K562 (cell line): ENCODE data around the gene KRTAP4-16. TPM values are rescaled to one million over a fixed set of nuclear protein-coding genes. Genes with fewer than 3 reads are reported as not detected.
"Not testable (repeated sequence)": the region's sequence is repeated elsewhere in the genome, so short reads cannot be mapped to it uniquely, and the experiment has no call there.

ENCODE experiments used
- ATAC-seq: fragments of 200-7000 bp; cut with Tn5 transposase; 3 replicates; pipeline ENCODE4 v1.9.1; 2020; ENCODE audit warnings: moderate library complexity
- BruUV-seq: library from RNA; stranded (reverse); fragments of 400-500 nt; replicated peaks from 2 replicates; lab custom pipeline; 2021; lab: Mats Ljungman, UMichigan
- CTCF ChIA-PET: fragments of 300-600 bp; formaldehyde crosslinking; extraction: SDS; loops from one replicate; lab custom pipeline; 2021; ENCODE audit warnings: low intra/inter-chr PET ratio; lab: Yijun Ruan, JAX
- POLR2A ChIA-PET: fragments of 300-600, 350-650 bp; sonication (Branson Sonifier 250); formaldehyde crosslinking; extraction: SDS; loops from one replicate; lab custom pipeline; 2021; ENCODE audit warnings: antibody characterized with exemption, inconsistent platforms; lab: Yijun Ruan, JAX
- DNase-seq, 4 experiments: peaks; one replicate each; pipeline versions ENCODE4 v3.0.0 to v3.0.0-alpha.2; 2011 to 2018; ENCODE audit warnings: low spot score in 3 of 4, mixed read lengths in 3 of 4; ENCODE audit errors: extremely low read depth in 1 of 4
- FAIRE-seq: peaks from 2 replicates; lab custom pipeline; 2011; peaks lifted over from hg19 to GRCh38; lab: Jason Lieb, UNC
- H2AFZ ChIP-seq: 2 replicates; pipeline ENCODE4 v1.6.0; 2011; ENCODE audit warnings: low read depth, low read length, control low read depth, inconsistent platforms
- H3K27ac ChIP-seq: fragments of 200-600 bp; 3 replicates; pipeline ENCODE4 v1.8.0; 2011; ENCODE audit warnings: low read depth, mild to moderate bottlenecking, control low read depth, inconsistent platforms, low read length, moderate library complexity, mixed read lengths; ENCODE audit errors: extremely low read depth
- H3K27me3 ChIP-seq, 2 experiments: fragments of 300-600 bp in 1 of 2; 2 replicates in 1 of 2; 3 replicates in 1 of 2; pipeline versions ENCODE4 v1.6.0 to v1.8.0; 2011; ENCODE audit warnings: inconsistent platforms in 2 of 2, low read length in 2 of 2, mild to moderate bottlenecking in 1 of 2, mixed read lengths in 1 of 2, moderate library complexity in 1 of 2; ENCODE audit not compliant: control insufficient read depth in 2 of 2, insufficient read depth in 2 of 2
- H3K36me3 ChIP-seq: fragments of 300-600 bp; 3 replicates; pipeline ENCODE4 v1.8.0; 2011; ENCODE audit warnings: mild to moderate bottlenecking, low read length, inconsistent platforms; ENCODE audit not compliant: control insufficient read depth, insufficient read depth
- H3K4me1 ChIP-seq, 2 experiments: fragments of 200-600 bp in 1 of 2; replicated peaks in 1 of 2; 2 replicates in 1 of 2; 3 replicates in 1 of 2; pipeline versions ENCODE4 v1.5.1 to v1.8.0; 2011; ENCODE audit warnings: inconsistent platforms in 2 of 2, low read length in 2 of 2, mild to moderate bottlenecking in 1 of 2, mixed read lengths in 1 of 2, moderate library complexity in 1 of 2; ENCODE audit not compliant: control insufficient read depth in 2 of 2, insufficient read depth in 2 of 2
- H3K4me2 ChIP-seq: 2 replicates; pipeline ENCODE4 v1.6.1; 2011; ENCODE audit warnings: low read length, control low read depth, inconsistent platforms, mixed read lengths; ENCODE audit not compliant: insufficient read depth
- H3K4me3 ChIP-seq: fragments of 200-600 bp; sonication (generic), shearing (Covaris generic); 2 replicates; pipeline ENCODE4 v1.5.1; 2016; ENCODE audit warnings: control low read depth, inconsistent platforms
- H3K79me2 ChIP-seq: fragments of 200-600 bp; 3 replicates; pipeline ENCODE4 v1.8.0; 2011; ENCODE audit warnings: low read length, inconsistent platforms; ENCODE audit not compliant: control insufficient read depth, insufficient read depth
- H3K9ac ChIP-seq, 2 experiments: 2 replicates each; pipeline versions ENCODE4 v1.6.0 to v1.6.1; 2011; ENCODE audit warnings: low read depth in 2 of 2, low read length in 2 of 2, control low read depth in 1 of 2, inconsistent platforms in 1 of 2, mild to moderate bottlenecking in 1 of 2, mixed read lengths in 1 of 2; ENCODE audit not compliant: insufficient read depth in 1 of 2
- H3K9me1 ChIP-seq: one replicate; pipeline ENCODE4 v1.6.0; 2011; ENCODE audit warnings: inconsistent platforms, mild to moderate bottlenecking, low read length, moderate library complexity; ENCODE audit not compliant: control insufficient read depth, insufficient read depth
- H3K9me3 ChIP-seq: replicated peaks from 2 replicates; pipeline ENCODE4 v1.5.1; 2011; ENCODE audit warnings: low read depth, low read length, inconsistent platforms; ENCODE audit not compliant: control insufficient read depth, insufficient read depth
- H4K20me1 ChIP-seq: replicated peaks from 2 replicates; pipeline ENCODE4 v1.6.1; 2011; ENCODE audit warnings: low read length, inconsistent platforms, mixed read lengths; ENCODE audit not compliant: control insufficient read depth, insufficient read depth
- KAT2B ChIP-seq: IDR thresholded peaks from one replicate; pipeline ENCODE4 v1.6.1; 2012; ENCODE audit warnings: low read depth, mild to moderate bottlenecking, control low read depth, inconsistent platforms, low read length, moderate library complexity
- ZSCAN32 ChIP-seq: fragments of 450-650 bp; formaldehyde crosslinking; IDR thresholded peaks from 2 replicates; pipeline ENCODE4 v1.4.0; 2020; ENCODE audit warnings: mild to moderate bottlenecking, moderate library complexity
- WGBS: fragments of 100-300 bp; shearing (Covaris generic); methylation state at CpG from one replicate; pipeline ENCODE4 v1.1.6; 2016; ENCODE audit warnings: low coverage, mixed read lengths; ENCODE audit not compliant: insufficient coverage; ENCODE audit errors: missing lambda C conversion rate; 5-methylcytosine and 5-hydroxymethylcytosine counted together
- in situ Hi-C: fragments of 300-500 bp; cut with MboI; formaldehyde crosslinking; loops from 4 replicates; pipeline ENCODE4 v1.15.0; 2018; ENCODE audit warnings: inconsistent platforms, mixed read lengths
- intact Hi-C: fragments of 100-400 bp; cut with micrococcal nuclease; formaldehyde crosslinking; loops from 2 replicates; pipeline ENCODE4 v1.14.2; 2022
- polyA plus RNA-seq, 8 experiments: library from polyadenylated mRNA; depleted of rRNA in 4 of 8; stranded (reverse) in 5 of 8; unstranded in 3 of 8; fragments of >200 nt; fragmentation: Nextera tagmentation in 2 of 8; fragmentation: Illumina TruSeq in 1 of 8; extraction: Ambion mirVana in 2 of 8; extraction: Trizol in 1 of 8; gene quantifications; 2 replicates each; pipeline versions ENCODE4 v1.2.1 to v1.2.3, GENCODE V29; 2011 to 2014; ENCODE audit warnings: inconsistent platforms in 1 of 8, missing spikeins in 1 of 8
- total RNA-seq, 7 experiments: library from RNA; depleted of rRNA in 6 of 7; stranded (reverse); fragments of >200 nt in 6 of 7; fragmentation: Illumina TruSeq in 2 of 7; extraction: Trizol in 2 of 7; gene quantifications; 2 replicates each; pipeline versions ENCODE4 v1.2.1 to v1.2.3, GENCODE V29; 2011 to 2021; ENCODE audit warnings: low replicate concordance in 1 of 7

KRTAP4-16 gene
- total and polyA plus RNA-seq, 9 of the 15 experiments (the other 6 are each of a cell fraction or from before 2014, with no cell fraction given), result not detected

- POLR2A ChIA-PET, result no interaction called here
- intact Hi-C loops, result no loop called here
- H3K4me2 ChIP-seq, result no peak within 1 kb of the TSS
Observed at GRCh38 chr17:41060052-41060604, 41.9 kb downstream of the KRTAP4-16 start, which contains the start of gene KRTAP2-3. Gene KRTAP2-3 (minus strand): TSS chr17:41060114. CDS start chr17:41060050, 64 bp downstream.

GRCh38 chr17:41059276-41060051, 42.5 kb downstream of the KRTAP4-16 start:
- H3K79me2 ChIP-seq, H3K27ac ChIP-seq, FAIRE-seq, H3K9ac ChIP-seq, H3K4me3 ChIP-seq, H3K27me3 ChIP-seq, H3K4me2 ChIP-seq, BruUV-seq, H3K9me3 ChIP-seq, in situ Hi-C loops, H3K4me1 ChIP-seq, H2AFZ ChIP-seq, intact Hi-C loops, H3K9me1 ChIP-seq, H3K36me3 ChIP-seq, H4K20me1 ChIP-seq, ATAC-seq, DNase-seq: not testable (repeated sequence)
- 1% methylated on average over 9 of the region's 31 CpGs for WGBS
- POLR2A ChIA-PET, result interaction anchor here (0.9 to 1.3 kb wide), 2 partner anchors 30 to 240 kb away, joined by 3 to 4 read pairs; no protein-coding TSS in a partner anchor
- CTCF ChIA-PET, result interaction anchor here (0.7 kb wide), 1 partner anchor 206 kb away, joined by 3 read pairs; no protein-coding TSS in a partner anchor

More at GRCh38 chr17:41060052-41060604, 41.9 kb downstream of the KRTAP4-16 start, which contains the start of gene KRTAP2-3:
- no peaks in the 10 kb centered on the region for H3K36me3 ChIP-seq
- no peak within 1 kb of the TSS for H2AFZ ChIP-seq
- peaks cover 4 to 5% of the 10 kb centered on the region in 2 experiments; a peak in 4 of 5 replicates for H3K27me3 ChIP-seq
- H3K4me1 ChIP-seq, result no peaks in the 10 kb centered on the region
- DNase-seq, result no peak
- in situ Hi-C loops, result no loop called here
- CTCF ChIA-PET, result no interaction called here
- no peak for FAIRE-seq
- no peak within 1 kb of the TSS for H3K27ac ChIP-seq
- TF ChIP-seq KAT2B (no peak), ZSCAN32 (CRISPR knock-in tag) (no peak)
- no peak within 1 kb of the TSS for H3K9ac ChIP-seq
- H4K20me1 ChIP-seq, result no peaks in the 10 kb centered on the region; the same call in 1 of the 2 replicates
- H3K4me3 ChIP-seq, result no peak within 1 kb of the TSS
- H3K9me1 ChIP-seq, result no peaks in the 10 kb centered on the region
- 0% methylated on average over 6 of the region's 6 CpGs for WGBS
- no TSS peak for BruUV-seq
- no peaks in the 10 kb centered on the region for H3K79me2 ChIP-seq
- H3K9me3 ChIP-seq, result no peaks in the 10 kb centered on the region
- no peak for ATAC-seq
